Adrenal gland (tissue), 5 donors: ENCODE data around the gene DCP2.

Source experiments
- POLR2A ChIP-seq, 2 donors: fragments of 450-650 bp; IDR thresholded peaks; one replicate each; pipeline ENCODE4 v1.6.1; 2017; ENCODE audit warnings: antibody characterized with exemption in 2 of 2, mild to moderate bottlenecking in 2 of 2, moderate library complexity in 1 of 2
- TF ChIP-seq, protein P1 (sequence below), 6 experiments: fragments of 450-650 bp in 4 of 6; fragments of 200-600 bp in 2 of 6; sonication (generic) in 1 of 6; IDR thresholded peaks; 1 replicate in 5 of 6; 2 replicates in 1 of 6; pipeline versions ENCODE4 v1.5.1 to v1.8.0; 2016 to 2021; ENCODE audit warnings: antibody characterized with exemption in 6 of 6, mild to moderate bottlenecking in 2 of 6, moderate library complexity in 1 of 6
- donor health status: DM: no; HTN: no; CAD: no.

DNA sequence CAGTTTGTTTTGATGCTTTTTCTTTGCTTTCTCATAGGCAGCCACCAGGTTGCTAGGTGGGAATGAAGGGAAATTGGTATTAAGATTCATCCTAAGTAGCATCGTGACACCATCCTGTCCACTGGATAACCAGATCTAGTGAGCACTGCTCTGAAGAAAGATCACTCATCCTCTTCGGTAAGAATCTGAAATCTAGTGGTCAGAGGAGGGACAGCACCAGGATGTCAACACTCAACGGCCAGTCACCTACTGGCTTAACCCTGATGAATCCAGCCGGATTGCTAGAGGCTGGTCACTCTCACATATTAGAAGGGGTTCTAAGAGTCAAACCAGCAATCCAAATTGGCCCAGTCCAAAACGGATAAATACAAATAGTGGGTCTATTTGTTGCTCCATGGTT is 50.8 kb downstream of the DCP2 start:
- TF ChIP-seq, protein P1, sequence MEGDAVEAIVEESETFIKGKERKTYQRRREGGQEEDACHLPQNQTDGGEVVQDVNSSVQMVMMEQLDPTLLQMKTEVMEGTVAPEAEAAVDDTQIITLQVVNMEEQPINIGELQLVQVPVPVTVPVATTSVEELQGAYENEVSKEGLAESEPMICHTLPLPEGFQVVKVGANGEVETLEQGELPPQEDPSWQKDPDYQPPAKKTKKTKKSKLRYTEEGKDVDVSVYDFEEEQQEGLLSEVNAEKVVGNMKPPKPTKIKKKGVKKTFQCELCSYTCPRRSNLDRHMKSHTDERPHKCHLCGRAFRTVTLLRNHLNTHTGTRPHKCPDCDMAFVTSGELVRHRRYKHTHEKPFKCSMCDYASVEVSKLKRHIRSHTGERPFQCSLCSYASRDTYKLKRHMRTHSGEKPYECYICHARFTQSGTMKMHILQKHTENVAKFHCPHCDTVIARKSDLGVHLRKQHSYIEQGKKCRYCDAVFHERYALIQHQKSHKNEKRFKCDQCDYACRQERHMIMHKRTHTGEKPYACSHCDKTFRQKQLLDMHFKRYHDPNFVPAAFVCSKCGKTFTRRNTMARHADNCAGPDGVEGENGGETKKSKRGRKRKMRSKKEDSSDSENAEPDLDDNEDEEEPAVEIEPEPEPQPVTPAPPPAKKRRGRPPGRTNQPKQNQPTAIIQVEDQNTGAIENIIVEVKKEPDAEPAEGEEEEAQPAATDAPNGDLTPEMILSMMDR (IDR thresholded peaks at IDR 0.05) = no peak
- no peak for TF ChIP-seq POLR2A (IDR thresholded peaks at IDR 0.05)
